NCI-H1930 (cell line): ENCODE measurements around the gene MUS81.
"Not testable (repeated sequence)": the region's sequence is repeated elsewhere in the genome, so short reads cannot be mapped to it uniquely, and the experiment has no call there.

Source experiments
- DNase-seq, 2 experiments: peaks; one replicate each; lab custom pipeline; 2025; lab: John Stamatoyannopoulos, UW

MUS81 gene

DNA sequence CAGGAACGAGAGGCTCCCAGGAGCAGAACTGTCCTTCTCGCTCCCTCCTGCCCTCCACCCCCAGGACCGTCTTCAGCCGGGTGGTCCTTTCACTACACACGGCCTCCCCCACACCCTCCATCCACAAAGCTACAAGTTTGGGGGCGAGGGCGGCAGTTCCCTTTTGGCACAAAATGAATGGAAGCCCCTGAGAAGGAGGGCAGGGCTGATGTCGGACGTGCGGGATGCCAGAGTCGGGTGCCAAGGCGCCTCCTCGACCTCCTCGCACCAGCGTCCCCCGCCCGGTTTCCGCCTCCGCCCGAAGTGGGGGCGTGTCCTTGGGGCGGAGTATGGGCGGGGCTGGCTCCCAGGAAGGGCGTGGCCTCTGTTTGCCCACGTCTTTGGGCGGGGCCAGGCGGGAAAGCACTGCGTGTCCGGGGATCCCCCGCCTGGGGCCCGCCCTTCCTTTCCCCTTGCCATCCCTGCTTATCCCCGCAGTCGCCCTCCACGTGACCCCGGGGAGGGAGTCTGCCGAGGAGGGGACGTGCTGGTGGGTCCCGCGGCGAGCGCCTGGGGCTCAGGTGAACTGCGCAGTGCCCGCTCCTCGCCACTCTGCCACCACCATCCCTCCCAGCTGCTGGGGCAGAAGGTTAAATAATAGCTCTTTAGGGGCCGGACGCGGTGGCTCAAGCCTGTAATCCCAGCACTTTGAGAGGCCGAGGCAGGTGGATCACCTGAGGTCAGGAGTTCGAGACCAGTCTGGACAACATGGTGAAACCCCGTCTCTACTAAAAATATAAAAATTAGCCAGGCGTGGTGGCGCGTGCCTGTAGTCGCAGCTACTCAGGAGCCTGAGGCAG is 13.3 kb downstream of the MUS81 start:
- DNase-seq: peak; percentile 84 to 91

DNA sequence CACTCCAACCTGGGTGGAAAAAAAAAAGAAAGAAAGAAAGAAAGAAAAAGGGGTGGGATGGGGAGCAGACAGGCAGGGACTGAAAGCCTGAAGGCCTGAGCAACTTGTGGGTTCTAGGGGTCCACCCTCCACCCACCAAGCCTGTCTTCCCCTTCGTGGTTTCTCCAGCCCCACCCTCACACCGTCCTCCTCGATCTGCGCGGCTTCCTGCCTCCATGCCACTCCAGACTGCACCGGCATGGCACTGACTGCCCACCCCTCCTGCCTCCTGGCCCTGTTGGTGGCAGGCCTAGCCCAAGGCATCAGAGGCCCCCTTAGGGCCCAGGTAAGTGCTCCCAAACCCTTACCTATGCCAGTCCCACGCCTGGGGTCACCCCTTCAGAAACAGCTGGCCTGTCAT is 19.4 kb downstream of the MUS81 start, which contains the start of gene CTSW:
CTSW (plus strand) TSS at position 221 of the 400 bp plus-strand sequence; CDS start at position 239, 18 bp downstream.
- no peak for DNase-seq

DNA sequence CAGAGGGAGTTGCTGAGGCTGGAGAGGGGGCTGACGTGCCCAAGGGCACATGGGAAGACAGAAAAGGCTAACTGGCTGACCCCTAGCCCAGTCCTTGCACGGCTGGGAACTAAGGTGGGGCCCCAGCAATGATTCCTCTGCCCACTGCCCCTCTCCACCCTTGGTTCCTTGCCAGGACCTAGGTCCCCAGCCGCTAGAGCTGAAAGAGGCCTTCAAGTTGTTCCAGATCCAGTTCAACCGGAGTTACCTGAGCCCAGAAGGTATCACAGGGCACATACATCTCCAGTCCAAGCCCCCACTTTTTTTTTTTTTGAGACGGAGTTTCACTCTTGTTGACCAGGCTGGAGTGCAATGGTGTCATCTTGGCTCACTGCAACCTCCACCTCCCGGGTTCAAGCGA is 19.8 kb downstream of the MUS81 start:
- DNase-seq: no peak

DNA sequence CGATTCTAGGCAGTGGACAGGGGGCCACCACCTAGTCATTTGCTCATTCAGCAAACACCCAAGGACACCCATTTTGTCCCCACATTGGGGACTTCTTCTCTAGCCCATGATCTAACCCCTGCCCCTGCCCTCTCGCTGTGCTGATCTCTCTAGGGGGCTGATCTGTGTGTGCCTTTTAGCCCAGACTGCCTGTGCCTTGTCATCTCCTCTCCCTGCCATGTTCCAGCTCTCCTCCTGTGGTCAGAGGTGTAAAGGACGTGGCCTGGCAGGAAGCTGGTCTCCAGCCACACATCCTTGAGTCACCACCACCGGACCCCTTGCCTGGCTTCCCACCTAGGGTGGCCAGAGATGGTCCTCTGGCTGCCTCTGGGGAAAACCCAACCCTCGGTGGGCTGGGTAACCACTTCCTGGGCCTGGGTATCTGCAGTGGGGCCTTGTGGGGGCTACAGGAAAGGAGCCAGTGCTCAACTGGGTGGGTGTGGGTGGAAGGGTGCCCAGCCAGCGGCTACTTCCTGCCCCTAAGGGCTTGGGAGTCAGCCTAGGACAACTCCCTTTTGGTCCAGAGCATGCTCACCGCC is 20.7 kb downstream of the MUS81 start:
- no peak for DNase-seq

DNA sequence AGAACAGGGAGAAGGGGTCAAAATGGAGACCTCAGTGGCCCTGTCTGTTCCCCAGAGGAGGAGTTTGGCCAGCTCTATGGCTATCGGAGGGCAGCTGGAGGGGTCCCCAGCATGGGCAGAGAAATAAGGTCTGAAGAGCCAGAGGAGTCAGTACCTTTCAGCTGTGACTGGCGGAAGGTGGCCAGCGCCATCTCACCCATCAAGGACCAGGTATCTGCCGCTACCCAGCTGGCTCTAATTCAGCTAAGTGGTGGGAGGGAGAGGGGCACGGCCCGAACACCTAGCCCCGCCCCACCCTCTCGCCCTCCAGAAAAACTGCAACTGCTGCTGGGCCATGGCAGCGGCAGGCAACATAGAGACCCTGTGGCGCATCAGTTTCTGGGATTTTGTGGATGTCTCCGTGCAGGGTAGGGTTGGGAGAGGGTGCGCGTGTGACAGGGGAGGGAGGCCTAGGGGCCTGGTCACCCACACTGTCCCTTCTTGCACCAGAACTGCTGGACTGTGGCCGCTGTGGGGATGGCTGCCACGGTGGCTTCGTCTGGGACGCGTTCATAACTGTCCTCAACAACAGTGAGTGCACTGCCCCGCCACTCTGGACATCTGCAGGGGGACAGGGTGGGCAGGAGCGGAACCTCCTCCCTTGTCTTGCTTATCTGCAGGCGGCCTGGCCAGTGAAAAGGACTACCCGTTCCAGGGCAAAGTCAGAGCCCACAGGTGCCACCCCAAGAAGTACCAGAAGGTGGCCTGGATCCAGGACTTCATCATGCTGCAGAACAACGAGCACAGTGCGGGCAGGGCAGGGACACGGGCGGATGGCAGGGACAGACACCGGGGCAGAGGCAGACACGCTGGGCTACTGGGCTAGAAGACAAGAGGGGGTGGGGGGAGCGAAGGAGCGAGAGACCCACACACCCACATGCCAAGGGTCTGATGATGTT is 22.2 kb downstream of the MUS81 start:
- no peak for DNase-seq

DNA sequence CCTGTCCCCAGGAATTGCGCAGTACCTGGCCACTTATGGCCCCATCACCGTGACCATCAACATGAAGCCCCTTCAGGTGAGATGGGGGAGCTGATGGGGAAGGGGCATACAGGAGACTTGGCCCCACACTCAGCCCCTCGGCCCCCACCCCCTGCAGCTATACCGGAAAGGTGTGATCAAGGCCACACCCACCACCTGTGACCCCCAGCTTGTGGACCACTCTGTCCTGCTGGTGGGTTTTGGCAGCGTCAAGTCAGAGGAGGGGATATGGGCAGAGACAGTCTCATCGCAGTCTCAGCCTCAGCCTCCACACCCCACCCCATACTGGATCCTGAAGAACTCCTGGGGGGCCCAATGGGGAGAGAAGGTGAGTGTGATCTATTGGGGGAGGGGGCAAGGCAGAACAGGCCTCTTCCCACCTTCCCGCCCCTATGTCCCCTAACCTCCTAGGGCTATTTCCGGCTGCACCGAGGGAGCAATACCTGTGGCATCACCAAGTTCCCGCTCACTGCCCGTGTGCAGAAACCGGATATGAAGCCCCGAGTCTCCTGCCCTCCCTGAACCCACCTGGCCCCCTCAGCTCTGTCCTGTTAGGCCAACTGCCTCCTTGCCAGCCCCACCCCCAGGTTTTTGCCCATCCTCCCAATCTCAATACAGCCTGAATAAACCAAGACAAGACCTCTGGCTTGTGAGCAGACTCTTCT is 23.0 kb downstream of the MUS81 start:
- DNase-seq: no peak

DNA sequence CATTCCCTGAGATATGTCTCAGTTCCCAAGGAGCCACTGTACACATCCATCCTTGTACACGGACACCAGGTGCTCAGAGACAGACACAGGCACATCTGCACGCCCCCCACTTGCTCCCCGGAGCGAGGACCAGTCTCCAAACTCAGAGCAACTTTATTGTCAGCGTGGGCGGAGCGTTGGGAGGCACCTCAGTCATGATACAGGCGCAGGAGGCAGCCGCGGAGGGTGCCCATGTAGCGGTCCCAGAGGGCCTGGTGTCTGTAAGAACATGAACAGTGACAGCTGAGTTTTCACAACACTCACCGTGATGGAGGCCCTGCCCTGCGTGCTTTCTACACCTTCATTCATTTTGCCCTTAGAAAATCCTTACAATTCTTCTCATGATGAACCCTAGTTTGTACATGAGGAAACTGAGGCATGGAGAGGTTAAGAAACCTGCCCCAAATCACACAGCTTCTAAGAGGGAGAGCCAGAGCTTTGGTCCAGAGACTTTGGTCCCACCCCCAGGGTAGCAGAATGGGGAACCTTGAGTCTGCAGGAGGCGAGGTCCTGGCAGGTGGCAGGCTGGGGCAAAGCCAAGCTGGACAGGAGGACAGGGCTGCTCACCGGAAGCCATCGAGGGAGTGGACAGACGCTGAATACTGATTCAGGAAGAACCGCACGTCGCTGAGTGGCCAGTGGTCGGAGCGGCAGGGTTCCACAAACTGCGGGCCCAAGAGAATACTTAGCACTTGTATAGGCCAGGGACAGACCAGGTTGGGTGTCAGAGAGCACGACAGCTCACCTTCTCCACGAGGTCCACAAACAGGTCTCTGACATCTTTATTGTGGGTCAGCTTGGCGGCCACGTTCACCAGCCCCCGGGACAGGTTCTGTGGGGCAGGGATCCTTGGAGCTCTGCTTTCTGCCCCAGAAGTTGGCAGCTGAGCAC is 23.8 kb downstream of the MUS81 start:
- DNase-seq: no peak

DNA sequence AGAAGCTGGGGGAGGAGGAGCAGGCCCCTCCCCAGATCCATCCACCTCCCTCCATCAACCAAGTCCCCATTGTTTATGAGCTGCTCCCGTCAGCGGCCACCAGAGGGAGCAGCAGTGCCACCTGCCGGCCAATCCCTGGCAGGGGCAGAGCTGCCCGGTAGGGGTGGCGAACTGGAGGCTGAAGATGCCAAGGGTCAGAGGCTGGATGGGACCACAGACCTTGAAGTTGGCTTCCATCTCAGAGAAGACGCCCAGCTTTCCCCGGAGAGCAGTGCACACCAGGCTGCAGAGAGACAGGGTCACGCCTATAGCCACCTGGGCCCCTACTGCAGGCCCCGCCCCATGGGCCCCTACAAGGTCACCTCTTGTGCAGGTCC is 24.5 kb downstream of the MUS81 start:
- DNase-seq: peak; percentile 50 to 74

DNA sequence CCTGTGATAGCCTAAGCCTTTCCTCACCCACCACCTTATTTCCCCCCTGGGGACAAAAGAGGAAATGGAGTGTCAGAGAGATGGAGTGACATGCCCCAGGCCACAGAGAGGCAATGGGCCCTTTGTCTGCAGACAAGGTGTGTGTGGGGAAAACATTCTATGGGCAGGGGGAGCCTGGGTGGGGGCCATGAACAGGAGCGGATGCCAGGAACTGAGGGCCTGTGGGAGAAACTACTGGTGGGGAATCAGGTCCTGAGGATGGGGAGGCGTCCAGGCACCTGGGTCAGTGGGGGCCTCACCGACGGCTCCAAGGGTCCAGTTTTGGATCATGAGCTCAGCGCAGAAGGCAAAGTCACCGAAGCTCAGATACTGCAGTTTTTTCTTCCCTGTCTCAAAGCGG is 25.0 kb downstream of the MUS81 start:
- DNase-seq: no peak

DNA sequence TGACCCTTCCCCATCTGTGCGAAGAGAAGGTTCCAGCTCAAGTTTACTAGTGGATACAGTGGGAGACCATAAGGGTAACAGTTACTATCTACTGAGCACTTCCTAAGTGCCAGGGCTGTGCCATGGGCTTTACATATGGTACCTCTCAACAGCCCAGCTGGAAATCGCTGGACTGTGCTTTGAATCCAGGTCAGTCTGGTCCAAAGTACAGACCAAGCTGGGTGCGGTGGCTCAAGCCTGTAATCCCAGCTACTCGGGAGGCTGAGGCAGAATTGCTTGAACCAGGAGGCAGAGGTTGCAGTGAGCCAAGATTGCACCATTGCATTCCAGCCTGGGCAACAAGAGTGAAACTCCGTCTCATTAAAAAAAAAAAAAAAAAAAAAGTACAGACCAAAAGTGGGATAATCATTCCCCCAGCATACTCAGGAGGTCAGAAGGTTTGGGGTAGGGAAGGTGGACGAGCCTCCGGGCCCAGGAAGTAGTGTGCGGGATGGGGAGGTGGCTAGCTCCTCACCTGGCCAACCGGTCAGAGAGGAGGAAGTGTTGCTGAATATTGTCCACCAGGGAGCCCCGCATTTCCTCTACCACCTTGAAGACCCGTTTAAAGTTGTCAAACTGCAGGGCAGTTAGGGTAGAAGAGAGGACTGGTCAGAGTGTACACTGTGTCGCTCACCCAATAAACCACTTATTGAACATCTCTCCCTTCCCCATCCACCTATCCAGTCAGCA is 25.7 kb downstream of the MUS81 start:
- DNase-seq: no peak

DNA sequence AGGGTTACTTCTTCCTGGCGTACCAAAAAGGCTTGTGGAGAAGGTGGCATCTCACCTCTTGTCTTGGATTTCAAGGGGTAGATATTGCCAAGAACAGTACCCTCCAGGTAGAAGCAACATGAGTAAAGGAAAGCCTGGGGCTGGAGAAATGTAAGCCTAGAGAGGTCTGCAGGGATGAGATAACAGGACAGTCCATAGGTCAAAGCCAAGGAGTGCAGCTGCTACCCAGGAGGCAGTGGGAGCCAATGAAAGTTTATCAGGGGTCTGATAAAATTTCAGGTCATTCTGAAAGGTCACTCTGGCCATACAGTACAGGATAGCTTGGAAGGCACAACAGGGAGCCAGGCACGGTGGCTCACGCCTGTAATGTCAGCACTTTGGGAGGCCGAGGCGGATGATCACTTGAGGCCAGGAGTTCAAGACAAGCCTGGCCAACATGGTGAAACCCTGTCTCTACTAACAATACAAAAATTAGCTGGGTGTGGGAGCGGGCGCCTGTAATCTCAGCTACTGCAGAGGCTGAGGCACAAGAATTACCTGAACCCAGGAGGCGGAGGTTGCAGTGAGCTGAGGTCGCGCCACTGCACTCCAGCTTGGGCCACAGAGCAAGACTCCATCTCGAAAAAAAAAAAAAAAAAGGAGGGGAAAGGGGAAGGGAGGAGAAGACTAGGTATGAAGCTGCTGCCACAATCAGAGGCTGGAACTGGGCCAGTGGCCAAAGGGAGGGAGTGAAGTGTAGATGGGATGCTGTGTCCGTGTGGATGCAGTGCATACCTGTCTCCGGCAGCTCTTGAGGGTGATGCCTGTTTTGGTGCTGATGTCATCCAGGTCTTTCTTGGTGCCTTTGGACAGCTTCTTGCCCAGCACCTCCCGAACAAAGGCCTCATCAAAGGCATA is 26.8 kb downstream of the MUS81 start:
- DNase-seq: no peak

DNA sequence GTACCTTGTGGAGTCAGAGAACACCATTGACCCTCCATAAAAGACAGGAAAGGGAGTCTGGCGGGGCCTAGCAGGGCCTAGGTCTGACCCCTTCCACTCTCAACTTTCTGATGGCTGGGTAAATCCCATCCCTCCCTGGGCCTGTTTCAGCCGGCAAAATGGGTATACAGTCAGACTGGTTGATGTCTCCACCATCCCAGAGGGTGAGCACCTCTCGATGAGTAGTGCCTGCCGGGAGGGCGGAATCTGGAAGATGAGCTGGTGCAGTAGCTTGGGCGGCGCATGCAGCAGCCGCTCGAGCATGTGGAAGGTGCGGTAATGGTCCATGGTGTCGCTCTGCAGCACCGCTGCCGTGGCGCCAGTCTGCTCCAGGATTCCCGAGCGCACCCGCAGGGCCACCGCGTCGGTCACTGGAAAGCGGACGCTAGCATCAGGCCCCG is 27.5 kb downstream of the MUS81 start:
- no peak for DNase-seq

DNA sequence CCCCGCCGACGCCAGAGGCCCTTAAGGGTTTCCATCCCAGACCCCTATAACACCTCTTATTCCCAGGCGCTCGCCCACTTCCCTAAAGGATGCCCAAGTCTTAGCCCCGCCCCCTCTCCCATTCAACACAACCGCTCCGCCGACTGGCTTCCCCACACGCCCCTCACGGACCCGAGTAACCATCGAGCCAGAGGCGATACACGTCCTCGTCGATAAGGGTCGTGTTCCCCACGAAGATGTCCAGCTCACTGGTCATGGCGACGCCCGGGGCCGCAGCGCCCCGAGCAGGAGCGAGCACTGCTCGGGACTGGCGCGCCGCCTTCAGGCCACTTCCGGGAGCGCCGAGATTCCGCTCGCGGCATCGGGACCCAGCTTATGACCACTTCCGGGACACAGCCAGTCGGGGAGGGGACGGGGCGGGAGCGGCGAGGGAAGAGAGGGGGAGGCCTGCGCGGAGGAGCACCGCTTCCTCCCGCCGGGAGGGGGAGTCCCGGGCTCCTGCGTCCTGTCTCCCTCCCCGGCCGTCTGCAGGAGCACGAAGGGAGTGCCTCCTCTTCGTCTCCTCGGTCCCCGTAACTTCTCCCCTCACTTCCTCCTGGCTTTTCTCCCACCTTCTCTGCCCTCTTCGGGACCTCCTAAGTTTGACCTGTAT is 28.1 kb downstream of the MUS81 start, which contains the start of gene FIBP:
FIBP (minus strand) TSS at position 309 of the 652 bp plus-strand sequence; CDS start at position 256, 53 bp downstream.
- peak; percentile 93 for DNase-seq

DNA sequence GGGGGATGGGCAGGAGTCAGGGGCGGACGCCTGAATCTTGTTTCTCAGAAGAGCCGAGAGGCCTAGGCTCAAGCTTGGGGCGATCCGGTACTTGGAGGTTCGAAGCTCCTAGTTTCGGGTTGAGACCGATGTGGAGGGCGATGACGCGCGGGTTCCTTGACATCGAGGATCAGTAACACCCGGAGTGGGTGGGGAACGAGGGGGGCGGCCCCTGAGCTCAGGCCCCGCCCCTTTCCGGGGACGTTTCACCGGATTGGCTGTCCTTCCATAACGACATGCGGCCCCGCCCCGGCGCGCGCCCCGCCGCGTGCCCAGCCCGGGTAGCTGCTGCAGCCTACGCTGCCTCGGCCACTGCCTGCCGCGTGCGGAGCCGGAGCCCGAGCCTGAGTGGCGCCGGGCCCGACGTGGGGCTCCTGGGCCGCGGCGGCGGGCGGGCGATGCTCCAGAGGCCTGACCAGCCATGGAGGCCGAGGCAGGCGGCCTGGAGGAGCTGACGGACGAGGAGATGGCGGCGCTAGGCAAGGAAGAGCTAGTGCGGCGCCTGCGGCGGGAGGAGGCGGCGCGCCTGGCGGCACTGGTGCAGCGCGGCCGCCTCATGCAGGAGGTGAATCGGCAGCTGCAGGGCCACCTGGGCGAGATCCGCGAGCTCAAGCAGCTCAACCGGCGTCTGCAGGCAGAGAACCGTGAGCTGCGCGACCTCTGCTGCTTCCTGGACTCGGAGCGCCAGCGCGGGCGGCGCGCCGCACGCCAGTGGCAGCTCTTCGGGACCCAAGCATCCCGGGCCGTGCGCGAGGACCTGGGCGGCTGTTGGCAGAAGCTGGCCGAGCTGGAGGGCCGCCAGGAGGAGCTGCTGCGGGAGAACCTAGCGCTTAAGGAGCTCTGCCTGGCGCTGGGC is 30.3 kb downstream of the MUS81 start, which contains the start of gene CCDC85B:
CCDC85B (plus strand) TSS at position 350 of the 895 bp plus-strand sequence; CDS start at position 461, 111 bp downstream.
- DNase-seq: peak; percentile 81 to 91

DNA sequence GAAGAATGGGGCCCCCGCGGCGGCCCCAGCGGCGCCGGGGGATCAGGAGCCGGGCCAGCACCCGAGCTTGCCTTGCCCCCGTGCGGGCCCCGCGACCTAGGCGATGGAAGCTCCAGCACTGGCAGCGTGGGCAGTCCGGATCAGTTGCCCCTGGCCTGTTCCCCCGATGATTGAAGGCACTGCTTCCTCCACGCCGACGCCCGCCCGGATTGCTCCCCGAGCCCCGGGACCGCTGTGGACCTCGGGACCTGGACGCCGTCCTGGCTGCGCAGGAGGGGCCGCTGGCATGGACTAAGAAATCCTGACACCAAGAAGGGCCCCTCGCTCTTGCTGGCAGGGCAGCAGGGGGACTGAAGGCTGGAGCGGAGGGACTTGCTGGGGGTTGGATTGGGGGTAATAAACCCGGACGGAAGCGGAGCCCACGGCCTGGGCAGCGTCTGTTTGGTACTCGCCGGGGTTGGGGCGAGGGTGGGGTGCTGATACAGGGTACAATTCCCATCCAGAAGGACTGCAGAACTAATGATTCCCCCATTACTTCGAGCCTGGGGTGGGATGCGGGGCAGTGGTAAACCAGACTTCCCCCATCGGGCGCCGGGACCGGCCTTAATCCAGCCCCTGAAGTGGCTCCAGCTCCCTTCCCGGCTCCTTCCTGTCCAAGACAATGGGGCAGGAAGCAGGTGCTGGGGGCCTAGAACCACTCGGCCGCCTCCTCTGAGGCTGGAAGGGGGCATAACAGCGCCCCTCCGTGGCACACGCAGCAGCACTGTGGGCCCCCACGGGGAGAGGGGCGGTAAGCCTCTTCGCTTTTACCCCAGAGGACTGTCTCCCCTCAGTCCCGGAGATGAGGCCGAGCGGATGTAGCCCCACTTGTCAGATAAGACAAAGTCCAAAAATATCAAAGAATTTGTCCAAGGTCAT is 31.2 kb downstream of the MUS81 start:
- DNase-seq: peak in 1 of 2 experiments; percentile 23

DNA sequence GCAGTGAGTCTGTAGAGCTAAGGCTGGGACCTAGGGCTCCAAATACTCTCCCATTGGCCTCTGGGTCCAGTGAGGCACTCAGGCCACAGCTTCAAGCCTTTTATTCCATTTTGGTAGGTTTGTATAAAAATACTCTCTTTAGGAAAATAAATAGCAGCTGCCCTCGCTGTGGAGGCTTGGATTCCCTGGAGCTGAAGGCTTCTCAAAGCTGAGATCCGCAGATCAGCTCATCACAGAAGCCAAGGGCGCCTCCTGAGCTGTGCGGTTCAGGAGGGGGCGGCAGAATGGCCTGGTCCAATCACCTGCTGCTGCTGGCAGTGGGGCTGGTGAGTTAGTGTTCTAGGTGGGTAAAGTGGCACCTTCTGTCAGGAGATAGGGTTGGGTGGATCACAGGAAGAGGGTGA is 31.9 kb downstream of the MUS81 start:
- not testable (repeated sequence) for DNase-seq
